Stimulated activated CD8-positive, alpha-beta memory T cell treated with anti-CD3 and anti-CD28 coated beads, Interleukin-4, amount 100 ng/mL, for 24 hours (primary cell): ENCODE data around the gene S100A4.
"Not testable (repeated sequence)": the region's sequence is repeated elsewhere in the genome, so short reads cannot be mapped to it uniquely, and the experiment has no call there.

Experiments used
- DNase-seq: peaks from one replicate; pipeline ENCODE4 v3.0.0-alpha.2; 2020; ENCODE audit warnings: low read depth

The S100A4 gene

GRCh38 chr1:153567621-153568366 is 22.2 kb upstream of the S100A4 start:
- DNase-seq: no peak

DNA sequence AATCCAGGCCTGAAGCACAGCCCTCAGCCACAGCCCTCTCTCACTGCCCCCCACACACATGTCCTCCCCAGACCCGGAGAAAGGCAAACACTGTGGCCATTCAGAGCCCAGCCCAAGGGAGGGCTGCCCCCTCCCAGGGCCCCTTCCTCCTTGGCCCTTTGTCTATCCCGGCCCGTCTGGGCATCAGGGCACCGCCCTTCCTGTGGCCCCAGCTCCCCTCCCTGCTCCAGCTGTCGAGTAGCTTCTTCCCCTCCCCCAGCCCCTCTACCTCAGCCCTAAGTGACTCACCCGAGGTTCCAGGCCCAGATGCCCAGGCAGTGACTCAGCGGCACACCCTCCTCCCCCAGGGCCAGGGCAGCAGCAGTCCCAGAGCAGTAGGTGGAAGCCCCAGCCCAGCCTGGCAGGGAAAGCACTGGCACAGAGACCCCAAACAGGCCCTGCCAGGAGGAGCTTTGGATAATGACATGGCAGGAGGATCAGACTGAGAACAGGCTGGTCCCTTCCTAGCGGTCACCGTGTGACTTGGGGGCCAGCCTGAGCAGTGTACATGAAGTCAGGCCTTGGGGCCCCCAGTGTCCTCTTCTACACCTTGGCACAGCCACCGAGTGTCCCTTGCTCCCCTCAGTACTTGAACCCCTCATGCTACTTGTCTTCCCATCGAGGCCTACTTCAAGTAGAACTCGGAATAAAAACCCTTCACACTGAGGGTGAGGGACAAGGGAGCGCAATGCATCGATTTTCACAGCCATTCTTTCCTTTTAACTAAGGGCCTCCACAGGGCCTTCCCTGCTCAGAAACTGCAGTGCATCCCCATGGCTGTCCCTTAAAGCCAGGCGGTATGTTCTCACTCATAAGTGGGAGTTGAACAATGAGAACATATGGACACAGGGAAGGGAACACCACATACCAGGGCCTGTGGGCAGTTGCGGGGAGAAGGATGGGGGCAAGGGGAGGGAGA is 21.1 kb upstream of the S100A4 start:
- peak; percentile 79 for DNase-seq

GRCh38 chr1:153565529-153566374 is 20.1 kb upstream of the S100A4 start, which contains the start of gene S100A2:
TSS of gene S100A2 (minus strand) at chr1:153565844. CDS start at chr1:153563877, 1,967 bp downstream.
- peak; percentile 32 for DNase-seq

DNA sequence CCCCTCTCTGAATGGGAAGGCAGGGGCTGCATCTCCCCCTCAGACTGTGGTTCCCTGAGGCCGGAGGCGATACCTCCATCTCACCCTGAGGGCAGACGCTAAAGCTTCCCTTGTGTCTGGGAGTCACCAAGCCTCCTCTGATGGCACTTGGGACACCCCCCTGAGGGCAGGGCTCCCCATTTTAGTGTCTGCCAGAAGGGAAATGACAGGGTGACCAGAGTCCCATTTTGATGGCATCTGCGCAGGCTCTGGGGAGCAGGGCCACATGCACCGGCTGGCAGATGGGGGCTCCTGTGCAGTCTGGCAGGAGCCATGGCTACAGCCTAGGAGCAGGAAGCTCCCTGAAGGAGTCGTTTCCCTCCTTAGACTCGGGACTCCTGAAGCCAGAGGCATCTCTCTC is 18.4 kb upstream of the S100A4 start:
- DNase-seq: no peak

GRCh38 chr1:153563483-153563901 is 17.9 kb upstream of the S100A4 start:
- DNase-seq: no peak

DNA sequence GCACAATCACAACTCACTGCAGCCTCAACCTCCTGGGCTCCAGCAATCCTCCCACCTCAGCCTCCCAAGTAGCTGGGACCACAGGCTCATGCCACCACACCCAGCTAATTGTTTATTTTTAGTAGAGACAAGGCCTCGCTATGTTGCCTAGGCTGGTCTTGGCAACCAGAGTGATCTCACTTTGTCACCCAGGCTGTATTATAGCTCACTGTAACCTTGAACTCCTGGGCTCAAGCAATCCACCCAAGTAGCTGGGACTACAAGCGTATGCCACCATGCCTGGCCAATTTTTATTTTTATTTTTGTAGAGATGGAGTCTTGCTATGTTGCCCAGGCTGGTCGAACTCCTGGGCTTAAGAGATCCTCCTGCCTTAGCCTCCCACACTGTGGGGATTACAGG is 16.4 kb upstream of the S100A4 start:
- DNase-seq: not testable (repeated sequence)

DNA sequence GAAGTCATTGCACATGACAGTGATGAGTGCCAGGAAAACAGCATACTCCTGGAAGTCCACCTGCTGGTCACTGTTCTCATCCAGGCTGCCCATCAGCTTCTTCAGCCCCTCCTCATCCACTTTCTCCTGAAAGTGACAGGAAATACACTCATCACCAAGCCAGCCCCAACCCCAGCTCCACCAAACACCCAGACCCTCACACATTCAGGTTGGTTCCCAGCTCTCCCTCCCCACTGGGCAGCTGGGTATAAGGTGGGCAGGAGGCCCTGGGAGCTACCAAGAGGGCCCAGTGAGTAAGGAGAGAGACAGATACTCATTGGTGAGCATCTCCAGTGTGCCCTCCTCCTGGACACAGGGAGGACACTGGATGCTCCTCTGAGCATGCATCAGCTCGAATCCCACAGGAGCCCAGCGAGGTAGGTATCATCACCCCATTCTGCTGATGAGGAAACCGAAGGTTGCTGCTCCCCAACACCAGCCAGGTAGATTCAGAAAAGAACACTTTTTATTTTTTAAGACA is 15.9 kb upstream of the S100A4 start:
- no peak for DNase-seq

DNA sequence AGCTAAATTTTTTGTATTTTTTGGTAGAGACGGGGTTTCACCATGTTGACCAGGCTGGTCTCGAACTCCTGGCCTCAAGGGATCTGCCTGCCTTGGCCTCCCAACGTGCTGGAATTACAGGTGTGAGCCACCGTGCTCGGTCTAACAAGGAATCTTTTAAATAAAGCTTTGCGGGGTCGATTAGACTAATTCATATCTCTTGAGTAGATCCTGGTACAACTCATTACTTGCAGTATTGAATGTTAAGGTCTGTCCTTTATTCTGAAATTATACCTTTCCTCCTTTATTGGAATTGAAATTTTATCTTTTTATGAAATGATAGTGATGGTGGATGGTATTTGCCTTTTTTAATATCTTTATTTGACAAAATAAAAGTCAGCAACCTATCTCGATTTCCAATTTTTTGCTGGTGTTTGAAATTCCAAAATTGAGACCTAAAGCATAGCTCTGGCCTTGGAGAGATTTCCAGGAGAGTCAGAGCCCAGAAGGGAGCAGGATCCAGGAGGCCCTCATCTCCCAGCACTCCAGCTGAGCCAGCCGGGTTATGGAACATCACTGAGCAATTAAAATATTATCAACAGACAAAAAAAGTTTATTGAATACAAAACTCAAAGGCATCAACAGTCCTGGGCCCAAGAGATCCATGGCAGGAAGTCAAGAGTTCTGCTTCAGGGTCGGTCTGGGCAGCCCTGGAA is 15.3 kb upstream of the S100A4 start:
- no peak for DNase-seq

- DNase-seq: no peak
Measured at GRCh38 chr1:153560241-153560640, 14.6 kb upstream of the S100A4 start.

DNA sequence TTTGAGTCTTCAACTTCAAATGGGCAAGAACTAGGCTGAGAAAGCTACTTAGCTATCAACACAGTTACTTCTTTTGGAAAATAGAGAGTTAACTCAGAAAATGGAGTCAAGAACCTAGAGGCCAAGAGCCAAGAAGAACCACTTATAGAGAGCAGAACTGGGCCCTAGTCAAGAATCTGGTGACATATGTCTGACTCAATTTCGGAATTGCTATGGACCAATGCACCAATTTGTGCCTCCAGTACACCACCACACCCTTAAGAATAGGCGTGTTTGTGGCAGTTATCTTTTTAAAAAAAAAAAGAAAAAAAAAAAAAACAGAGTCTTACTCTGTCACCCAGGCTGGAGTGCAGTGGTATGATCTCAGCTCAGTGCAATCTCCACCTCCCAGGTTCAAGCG is 12.3 kb upstream of the S100A4 start:
- no peak for DNase-seq

DNA sequence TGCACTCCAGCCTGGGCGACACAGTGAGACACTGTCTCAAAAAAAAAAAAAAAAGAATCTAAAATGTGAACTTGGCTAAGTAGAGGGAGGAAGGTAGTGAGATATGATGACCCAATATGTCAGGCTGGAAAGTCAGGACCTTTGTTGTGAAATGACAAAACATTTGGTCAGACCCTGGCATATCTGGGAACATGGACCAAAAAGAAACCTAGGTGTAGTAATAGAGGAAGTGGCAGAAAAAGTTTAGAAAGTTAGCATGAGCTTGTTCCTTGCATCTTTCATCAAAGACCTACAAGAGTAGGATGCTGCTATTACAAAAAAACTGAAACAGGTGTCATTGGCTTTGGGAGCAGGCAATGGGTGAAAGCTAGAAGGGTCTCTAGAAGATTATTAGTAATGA is 10.7 kb upstream of the S100A4 start:
- DNase-seq: no peak

DNA sequence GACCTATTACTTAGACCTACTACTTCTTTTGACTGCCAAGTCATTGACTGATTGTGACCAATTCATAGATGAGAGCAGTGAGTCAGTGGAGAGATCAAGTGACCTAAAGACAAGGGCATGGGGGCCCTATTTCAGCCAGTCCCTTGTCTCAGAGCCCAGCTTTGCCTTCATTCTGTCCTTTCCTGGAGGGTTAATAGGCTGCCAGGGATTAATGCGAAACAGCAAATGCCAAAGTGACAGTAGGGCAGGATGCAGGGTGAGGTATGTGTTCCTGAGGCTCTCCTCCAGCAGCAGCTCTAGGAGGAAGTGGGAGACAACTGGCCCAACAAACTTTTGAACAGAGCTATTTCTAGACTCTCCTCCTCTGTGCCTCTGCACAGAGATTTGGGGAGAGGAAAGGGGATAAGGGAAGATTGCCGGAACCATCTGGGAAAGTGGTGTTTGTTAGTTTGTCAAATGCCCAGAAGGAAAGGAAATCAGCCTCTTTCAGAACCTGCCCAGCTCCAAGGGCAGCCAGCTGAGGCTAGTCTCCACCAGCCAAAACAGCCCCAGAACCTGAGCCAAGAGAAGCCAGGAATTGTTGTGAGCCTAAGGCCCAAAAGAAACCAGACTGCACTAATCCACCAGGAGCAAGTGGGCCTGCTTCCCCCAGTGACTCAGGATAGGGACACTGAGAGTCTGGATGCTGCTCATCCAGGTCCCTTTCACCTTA is 8.4 kb upstream of the S100A4 start:
- no peak for DNase-seq

GRCh38 chr1:153553096-153553495 is 7.5 kb upstream of the S100A4 start:
- DNase-seq: no peak

DNA sequence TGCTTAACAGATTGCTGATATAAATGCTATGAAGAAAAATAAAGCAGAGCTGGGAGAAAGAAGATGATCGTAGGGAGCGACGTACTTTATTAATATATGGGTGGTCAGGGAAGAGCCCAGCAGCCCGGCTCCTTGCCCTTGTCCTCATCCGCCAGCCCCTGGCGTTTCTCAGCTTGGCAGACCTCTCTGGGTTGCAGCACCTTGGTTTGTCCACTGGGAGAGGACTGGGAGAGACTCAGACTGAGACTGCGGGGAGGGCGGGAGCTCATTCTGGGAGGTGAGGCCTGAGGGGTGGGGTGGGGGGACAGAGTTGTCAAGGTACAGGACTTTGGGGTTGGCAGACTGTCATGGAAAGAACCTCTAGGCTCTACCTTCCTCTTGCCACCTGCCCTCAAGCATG is 6.7 kb upstream of the S100A4 start:
- no peak for DNase-seq

- no peak for DNase-seq
Measured at GRCh38 chr1:153550827-153551500, 5.4 kb upstream of the S100A4 start.

GRCh38 chr1:153550398-153550758 is 4.8 kb upstream of the S100A4 start:
- DNase-seq: no peak

- DNase-seq: no peak
Measured at GRCh38 chr1:153549741-153550397, 4.3 kb upstream of the S100A4 start.

GRCh38 chr1:153548722-153549688 is 3.4 kb upstream of the S100A4 start, which contains the start of gene S100A3:
TSS of gene S100A3 (minus strand) at chr1:153549258. CDS start at chr1:153548485, 773 bp downstream.
- DNase-seq: no peak
